ENCODE results near the gene GLB1L. TPM values are rescaled to one million over a fixed set of nuclear protein-coding genes. Genes with fewer than 3 reads are reported as not detected.

Gene GLB1L
- total and polyA plus RNA-seq, 7 donors: 2.1 to 26.0 (median 6.9) TPM

DNA sequence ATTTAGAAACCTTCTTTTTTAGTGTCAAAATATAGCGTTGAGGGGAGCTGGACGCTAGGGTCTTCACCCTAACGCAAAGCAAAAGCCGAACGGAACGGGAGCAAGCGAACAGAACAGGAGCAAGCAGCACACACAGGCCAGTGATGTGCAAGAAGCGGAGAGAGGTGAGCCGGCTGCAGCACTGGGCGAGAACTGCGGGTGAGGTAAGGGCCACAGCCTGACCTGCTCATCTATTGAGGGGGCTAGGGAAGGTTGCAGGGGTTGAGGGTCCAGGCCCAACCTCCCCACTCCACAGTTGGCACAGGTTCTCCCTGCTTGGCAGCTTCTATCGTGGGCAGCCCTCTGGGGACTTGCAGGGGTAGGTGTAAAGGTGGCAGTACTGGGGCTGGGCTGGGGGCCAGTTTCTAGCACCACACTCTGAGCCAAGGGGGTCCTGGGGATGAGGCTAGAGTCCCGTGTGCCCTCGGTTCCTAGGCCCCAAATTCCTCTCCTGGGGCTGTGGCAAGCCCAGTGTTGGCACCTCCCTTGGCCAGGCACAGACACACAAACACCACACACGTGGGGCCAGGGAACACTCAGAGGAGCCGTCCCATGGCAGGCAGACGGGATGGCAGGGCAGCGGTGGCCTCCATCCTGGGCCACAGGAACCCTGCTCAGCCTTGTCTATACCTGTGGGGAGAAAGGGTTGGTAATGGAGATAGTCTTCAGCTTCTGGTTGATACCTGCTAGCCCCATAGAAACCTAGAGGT, 25.3 kb downstream of the GLB1L start:
- peak overlapping the region; percentile 84 to 98 (median 96) for H3K27ac ChIP-seq
- TF ChIP-seq EP300 (IDR thresholded peaks at IDR 0.05) (no peak), POLR2A (IDR thresholded peaks at IDR 0.05) (no peak), CTCF (IDR thresholded peaks at IDR 0.05) (no peak)
- no peak overlapping the region for H3K4me3 ChIP-seq
- no peak for DNase-seq
- 95% methylated on average over 18 of the region's 18 CpGs for WGBS, 2 donors
- intact Hi-C loops (cut with DNase I): loop anchor here (1.0 to 10.0 kb wide), 6 partner anchors 9 to 165 kb away; partner anchors contain the start of genes ANKZF1, ATG9A, CNPPD1 and DNAJB2
- peaks cover 47 to 58% (median 55%) of the 10 kb centered on the region in 4 donors for H3K36me3 ChIP-seq
- H3K9me3 ChIP-seq: no peaks in the 10 kb centered on the region
- H3K27me3 ChIP-seq: no peaks in the 10 kb centered on the region
- peaks cover 0 to 37% (median 32%) of the 10 kb centered on the region in 4 donors for H3K4me1 ChIP-seq

GRCh38 chr2:219218732-219219701, 26.2 kb downstream of the GLB1L start, which contains the start of gene ABCB6:
Gene ABCB6, minus strand, starts transcription at chr2:219218958. Its CDS starts 285 bp downstream, at chr2:219218673.
- H3K27me3 ChIP-seq: no peaks in the 10 kb centered on the region
- H3K4me1 ChIP-seq: peaks cover 0 to 37% (median 32%) of the 10 kb centered on the region in 4 donors
- peaks cover 38 to 56% (median 55%) of the 10 kb centered on the region in 4 donors for H3K36me3 ChIP-seq
- peak within 1 kb of the TSS; percentile 84 to 98 (median 96) for H3K27ac ChIP-seq
- H3K9me3 ChIP-seq: no peaks in the 10 kb centered on the region
- DNase-seq: peak; percentile 99
- peak within 1 kb of the TSS; percentile 41 to 62 (median 54) for H3K4me3 ChIP-seq
- TF ChIP-seq POLR2A (IDR thresholded peaks at IDR 0.05): peak in 1 of 2 donors; percentile 47
- TF ChIP-seq CTCF (IDR thresholded peaks at IDR 0.05): no peak
- peak; percentile 60 to 90 (median 84) for TF ChIP-seq POLR2AphosphoS5 (IDR thresholded peaks at IDR 0.05)
- intact Hi-C loops (cut with DNase I): loop anchor here (1.0 to 5.0 kb wide), 5 partner anchors 10 to 58 kb away; partner anchors contain the start of genes ANKZF1, ATG9A, CNPPD1 and DNAJB2
- 15 to 24% methylated on average over 71 of the region's 71 CpGs for WGBS, 2 donors

DNA sequence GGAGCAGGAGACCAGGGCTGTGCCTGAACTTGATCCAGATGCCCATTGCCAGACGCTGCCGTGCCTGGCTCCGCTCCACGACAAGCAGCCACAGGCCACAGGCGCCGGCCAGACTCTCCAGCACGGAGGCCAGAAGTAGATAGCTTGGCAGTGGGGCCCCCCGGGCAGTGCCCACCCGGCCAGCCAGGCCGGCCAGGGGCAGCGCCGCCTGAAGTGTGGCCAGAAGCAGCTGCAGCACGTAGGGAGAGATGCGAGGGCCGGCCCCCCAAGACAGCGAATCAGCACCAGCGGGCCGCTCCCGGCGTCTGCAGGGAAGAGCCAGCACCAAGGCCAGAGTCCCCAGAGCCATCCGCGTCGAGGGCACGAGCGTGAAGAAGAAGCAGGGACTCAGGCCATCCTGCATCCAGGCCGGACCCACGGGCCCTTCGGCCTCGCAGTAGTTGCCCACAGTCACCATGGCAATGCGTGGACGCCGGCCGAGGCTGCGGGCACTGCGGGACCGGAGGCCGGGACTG, 27.0 kb downstream of the GLB1L start:
- Histone ChIP-seq H3K4me1 (peaks cover 0 to 37% (median 32%) of the 10 kb centered on the region in 4 donors), H3K27me3 (no peaks in the 10 kb centered on the region), H3K27ac (peak overlapping the region; percentile 84 to 98 (median 96)), H3K36me3 (peaks cover 32 to 56% (median 52%) of the 10 kb centered on the region in 4 donors), H3K9me3 (no peaks in the 10 kb centered on the region), H3K4me3 (peak overlapping the region; percentile 41 to 62 (median 54))
- 0 to 2% methylated on average over 37 of the region's 37 CpGs for whole genome bisulfite sequencing, 2 donors
- peak; percentile 90 for DNase-seq
- intact Hi-C loops (cut with DNase I): loop anchor here (2.0 to 5.0 kb wide), 4 partner anchors 34 to 59 kb away; partner anchors contain the start of genes CNPPD1, DNAJB2, NHEJ1 and TUBA4A
- TF ChIP-seq POLR2A (IDR thresholded peaks at IDR 0.05) (peak in 1 of 2 donors; percentile 34), CTCF (IDR thresholded peaks at IDR 0.05) (no peak), EP300 (IDR thresholded peaks at IDR 0.05) (peak in 1 of 4 donors; percentile 12), POLR2AphosphoS5 (IDR thresholded peaks at IDR 0.05) (peak in 2 of 4 donors; percentile 22 to 56)

GRCh38 chr2:219216535-219216915, 28.7 kb downstream of the GLB1L start:
- intact Hi-C loops (cut with DNase I): loop anchor here (5.0 kb wide), 2 partner anchors 36 to 61 kb away; partner anchors contain the start of genes DNAJB2, TUBA4A and TUBA4B
- no peaks in the 10 kb centered on the region for H3K9me3 ChIP-seq
- H3K4me3 ChIP-seq: no peak overlapping the region
- WGBS, 2 donors: 89 to 91% methylated on average over 6 of the region's 6 CpGs
- H3K27ac ChIP-seq: peak overlapping the region; percentile 84 to 98 (median 96)
- DNase-seq: no peak
- H3K36me3 ChIP-seq: peaks cover 22 to 51% (median 49%) of the 10 kb centered on the region in 4 donors
- no peaks in the 10 kb centered on the region for H3K27me3 ChIP-seq
- H3K4me1 ChIP-seq: peaks cover 0 to 37% (median 32%) of the 10 kb centered on the region in 4 donors
- TF ChIP-seq CTCF (IDR thresholded peaks at IDR 0.05) (no peak), POLR2A (IDR thresholded peaks at IDR 0.05) (no peak)

Data from sigmoid colon (tissue), 7 donors.